ENCODE results near the gene CHTF8.

The CHTF8 gene

DNA sequence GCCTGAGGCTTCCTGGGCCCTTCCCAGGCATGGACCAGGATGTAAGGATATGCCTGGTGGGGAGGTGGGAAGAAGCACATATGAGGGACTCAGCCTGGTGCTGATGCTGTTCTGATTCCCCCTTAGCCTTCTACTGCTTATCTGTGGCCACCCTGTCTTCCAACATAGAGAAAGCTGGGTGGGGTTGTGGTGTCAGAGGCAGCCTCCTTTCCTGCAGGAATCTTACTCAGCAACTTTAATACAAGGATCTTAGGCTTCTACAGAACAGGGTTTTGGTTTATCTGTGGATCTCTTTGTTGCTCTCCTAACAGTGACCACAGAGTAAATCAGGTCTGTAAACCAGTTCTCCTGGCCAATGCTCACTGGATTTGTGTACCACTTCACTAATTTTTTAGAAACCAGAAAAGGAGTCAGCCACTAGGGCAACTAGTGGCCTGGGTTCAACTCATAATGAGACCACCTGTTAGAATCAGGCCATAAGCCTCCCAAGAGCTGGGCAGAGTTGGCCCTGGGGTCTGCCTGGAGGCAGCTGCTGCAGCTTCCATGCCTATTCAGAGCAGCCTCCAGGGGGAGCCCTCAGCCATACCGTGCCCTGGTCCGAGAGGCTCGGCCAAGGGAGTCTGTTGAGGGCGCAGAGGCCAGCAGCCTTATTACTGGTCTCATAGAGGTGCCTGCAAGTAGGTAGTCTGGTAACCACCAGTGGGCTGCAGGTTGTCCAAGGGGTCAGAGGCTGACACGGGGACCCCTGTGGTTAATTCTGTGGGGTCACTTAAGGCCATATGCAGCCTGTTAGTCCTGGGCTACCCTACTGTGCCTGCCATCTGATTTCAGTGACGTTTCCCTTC lies 19.9 kb downstream of the CHTF8 start:
- peak; percentile 72 for DNase-seq (ENCODE audit: low spot score)

DNA sequence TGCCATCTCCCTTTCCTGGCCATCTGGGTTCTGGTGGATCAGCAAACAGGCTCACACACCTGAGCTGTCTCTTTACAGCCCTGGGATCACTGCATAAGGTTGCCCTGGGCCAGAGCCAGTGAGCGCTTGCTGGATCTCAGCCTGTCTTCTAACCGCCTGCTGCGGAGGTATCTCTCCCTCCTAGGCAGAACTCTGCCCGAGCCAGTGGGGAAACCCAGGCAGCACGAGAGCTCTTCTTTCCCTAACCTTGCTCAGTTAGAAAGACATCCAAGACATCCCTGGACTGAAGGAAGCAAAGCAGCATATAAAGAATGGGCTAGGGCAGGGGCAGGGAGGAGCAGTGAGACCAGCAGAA lies 20.5 kb downstream of the CHTF8 start:
- no peak for DNase-seq (ENCODE audit: low spot score)

DNA sequence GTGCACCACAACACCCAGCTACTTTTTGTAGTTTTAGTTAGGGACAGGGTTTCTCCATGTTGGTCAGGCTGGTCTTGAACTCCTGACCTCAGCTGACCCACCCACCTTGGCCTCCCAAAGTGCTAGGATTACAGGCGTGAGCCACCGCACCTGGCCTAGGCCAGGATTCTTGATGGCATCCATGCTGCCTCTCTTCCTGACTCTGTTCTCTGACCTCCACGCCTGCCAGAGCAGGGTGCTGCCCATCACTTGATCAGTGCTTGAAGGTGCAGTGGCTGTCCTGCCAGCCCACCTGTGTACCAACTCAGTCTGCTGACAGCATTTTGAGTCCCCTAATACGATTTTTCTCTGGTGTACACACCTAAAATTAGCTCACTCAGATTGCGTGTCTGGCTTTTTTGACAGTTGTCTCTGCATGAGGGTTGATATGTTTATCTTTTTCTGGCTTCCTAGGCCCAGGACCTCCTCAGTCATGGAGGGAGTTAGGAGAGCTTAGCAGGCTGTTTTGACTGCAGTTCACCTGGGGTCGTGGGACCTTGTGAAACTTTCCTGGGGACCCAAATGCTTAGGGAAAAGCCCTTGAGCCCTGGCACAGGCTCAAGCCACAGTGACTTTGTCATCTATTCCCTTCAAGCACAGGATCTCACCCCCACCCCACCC lies 21.0 kb downstream of the CHTF8 start:
- DNase-seq (ENCODE audit: low spot score): no peak

DNA sequence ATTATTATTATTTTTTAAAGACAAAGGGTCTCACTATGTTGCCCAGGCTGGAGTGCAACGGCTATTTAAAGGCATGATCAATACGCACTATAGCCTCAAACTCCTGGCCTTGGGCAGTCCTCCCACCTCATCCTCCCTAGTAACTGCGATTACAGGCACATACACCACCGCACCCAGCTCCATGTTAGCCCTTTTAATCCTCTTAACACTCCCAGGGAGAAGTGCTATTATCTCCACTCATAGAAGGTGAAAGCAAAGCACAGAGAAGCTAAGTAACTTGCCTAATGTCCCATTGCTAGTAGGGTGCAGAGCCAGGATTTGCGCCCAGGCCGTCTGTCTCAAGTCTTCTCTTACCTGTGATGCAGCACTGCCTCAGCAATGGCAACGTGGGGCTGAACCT lies 22.0 kb downstream of the CHTF8 start:
- DNase-seq (ENCODE audit: low spot score): no peak

DNA sequence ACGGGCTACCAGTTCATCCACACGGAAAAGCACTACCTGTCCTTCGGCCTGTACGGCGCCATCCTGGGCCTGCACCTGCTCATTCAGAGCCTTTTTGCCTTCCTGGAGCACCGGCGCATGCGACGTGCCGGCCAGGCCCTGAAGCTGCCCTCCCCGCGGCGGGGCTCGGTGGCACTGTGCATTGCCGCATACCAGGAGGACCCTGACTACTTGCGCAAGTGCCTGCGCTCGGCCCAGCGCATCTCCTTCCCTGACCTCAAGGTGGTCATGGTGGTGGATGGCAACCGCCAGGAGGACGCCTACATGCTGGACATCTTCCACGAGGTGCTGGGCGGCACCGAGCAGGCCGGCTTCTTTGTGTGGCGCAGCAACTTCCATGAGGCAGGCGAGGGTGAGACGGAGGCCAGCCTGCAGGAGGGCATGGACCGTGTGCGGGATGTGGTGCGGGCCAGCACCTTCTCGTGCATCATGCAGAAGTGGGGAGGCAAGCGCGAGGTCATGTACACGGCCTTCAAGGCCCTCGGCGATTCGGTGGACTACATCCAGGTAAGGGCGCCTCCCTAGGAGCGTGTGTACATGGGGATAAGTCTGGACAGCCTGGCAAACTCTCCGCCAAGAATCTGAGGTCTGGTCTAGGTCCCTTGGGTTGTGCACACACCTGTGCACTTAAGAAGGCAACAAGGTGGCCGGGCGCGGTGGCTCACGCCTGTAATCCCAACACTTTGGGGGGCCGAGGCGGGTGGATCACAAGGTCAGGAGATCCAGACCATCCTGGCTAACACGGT lies 22.7 kb downstream of the CHTF8 start:
- no peak for DNase-seq (ENCODE audit: low spot score)

DNA sequence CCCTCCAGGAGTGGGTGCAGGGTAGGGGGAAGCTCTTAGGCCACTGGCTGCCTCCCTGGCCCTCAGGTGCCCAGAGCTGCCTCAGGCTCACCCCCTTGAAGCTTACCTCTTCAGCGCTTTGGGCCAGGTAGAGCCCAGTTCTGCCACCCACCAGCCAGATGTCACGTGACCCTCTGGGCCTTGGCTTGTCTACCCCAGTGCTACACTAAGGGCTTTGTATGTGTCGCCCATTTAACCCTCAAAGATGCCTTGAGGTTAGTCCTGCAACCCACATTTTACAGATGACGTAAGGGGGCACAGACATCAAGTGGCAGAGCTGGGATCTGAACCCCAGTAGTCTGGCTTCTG lies 23.5 kb downstream of the CHTF8 start:
- DNase-seq (ENCODE audit: low spot score): no peak

DNA sequence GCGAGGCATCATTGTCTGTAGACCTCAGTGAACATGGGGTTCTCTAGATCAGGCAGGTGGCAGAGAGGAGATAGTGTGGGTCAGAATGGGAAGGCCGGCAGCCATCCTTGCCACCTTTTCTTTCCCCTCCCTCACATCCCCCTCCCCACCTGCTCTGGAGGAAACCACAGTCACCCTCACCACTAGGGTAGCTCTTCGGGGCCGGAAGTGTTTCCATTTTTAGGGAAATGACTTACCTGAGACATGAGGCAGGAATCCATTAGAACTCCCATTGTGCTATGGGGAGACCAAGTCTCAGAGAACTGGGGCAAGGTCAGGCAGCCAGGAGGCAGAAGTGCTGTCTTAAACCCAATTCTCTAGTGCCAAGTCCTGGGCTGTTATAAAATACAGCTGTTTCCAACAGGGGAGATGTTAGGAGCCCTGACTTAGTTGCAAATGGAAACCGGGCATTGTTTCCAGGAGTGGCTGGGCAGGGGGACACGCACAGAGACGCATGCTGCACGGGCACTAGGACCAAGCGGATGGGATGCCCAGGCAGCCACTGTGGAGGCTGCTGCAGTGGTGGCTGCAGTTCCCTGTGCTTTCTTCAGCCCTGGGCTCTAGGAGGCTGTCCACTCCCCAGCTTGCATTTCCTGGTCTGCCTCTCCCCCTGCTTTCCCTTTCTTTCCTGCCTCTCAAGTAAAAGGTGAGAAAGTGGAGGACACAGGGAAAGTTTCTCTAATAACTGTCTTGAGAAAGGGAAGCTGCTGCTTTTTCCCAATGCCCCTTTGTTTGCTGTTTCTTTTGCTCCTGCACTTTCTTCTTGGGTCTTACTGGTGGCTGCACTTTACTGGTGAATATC lies 24.1 kb downstream of the CHTF8 start:
- no peak for DNase-seq (ENCODE audit: low spot score)

DNA sequence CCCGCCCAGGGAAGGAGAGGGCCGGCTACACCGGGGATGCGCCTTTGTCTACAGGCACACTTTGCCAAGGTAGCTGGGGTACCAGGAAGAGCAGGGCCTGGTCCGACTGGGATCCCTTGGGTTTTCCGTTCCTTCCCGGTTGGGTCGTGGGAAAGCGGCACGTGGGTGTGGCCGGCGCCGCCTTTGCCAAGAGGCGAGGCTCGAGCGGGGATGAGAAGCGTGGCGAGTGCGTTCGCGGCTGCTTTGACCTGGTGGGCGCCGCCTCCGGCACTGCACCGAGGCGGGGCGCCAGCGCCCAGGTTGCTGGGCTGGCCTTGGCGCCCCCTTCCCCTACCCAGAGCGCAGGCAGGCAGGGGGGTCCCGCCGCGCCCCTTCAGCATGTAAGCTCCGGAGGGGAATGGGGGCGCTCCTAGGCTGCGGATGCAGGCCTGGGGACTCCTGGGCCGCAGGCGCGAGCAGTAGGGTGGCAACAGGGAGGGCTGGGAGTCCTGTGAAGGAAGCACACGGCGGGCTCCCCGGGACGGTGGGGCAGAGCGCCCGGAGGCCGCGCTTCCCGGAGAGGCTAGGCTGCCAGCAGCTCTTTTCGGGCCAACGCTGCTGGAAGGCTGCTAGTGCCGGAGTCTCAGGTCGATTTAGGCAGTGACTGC lies 24.9 kb downstream of the CHTF8 start:
- peak; percentile 44 for DNase-seq (ENCODE audit: low spot score)

DNA sequence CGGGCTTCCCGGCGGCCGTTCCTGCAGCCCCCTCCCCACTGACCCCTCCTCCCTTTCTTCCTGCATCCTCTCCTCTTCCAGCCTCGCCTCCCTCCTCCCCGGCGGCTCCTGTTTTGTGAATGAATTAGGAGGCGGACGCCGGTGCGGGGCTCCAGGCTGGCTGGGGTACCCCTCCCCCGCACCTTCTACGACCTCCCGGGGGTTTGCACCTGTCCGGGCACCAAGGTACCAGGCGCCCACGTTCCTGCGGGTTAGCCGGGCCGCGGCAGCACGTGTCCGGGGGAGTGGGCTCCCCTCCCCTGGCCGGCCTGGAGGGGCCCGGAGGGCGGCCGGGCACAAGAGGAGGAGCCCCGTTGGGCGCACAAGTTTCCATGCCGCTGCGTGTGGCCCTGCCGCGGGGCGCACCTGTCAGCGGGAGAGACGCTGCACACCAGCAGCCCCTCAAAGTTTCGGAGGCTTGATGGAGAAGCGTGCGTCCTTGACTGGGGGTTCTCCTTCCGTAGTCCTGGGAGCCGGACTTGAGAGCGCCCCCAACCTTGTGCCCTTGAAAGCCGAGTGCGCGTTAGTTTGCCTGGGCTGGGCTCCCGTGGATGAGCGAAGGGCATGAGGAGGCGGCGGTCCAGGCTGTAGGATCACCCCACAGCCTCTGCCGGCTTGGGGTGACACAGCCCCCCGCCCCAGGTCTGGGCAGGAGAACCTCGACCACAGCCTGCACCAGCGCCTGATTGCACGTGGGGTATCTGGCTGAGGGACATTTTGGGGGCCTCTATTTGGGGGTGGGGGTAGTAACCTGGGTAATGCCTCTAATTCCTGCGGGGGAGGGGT lies 25.7 kb downstream of the CHTF8 start:
- no peak for DNase-seq (ENCODE audit: low spot score)

DNA sequence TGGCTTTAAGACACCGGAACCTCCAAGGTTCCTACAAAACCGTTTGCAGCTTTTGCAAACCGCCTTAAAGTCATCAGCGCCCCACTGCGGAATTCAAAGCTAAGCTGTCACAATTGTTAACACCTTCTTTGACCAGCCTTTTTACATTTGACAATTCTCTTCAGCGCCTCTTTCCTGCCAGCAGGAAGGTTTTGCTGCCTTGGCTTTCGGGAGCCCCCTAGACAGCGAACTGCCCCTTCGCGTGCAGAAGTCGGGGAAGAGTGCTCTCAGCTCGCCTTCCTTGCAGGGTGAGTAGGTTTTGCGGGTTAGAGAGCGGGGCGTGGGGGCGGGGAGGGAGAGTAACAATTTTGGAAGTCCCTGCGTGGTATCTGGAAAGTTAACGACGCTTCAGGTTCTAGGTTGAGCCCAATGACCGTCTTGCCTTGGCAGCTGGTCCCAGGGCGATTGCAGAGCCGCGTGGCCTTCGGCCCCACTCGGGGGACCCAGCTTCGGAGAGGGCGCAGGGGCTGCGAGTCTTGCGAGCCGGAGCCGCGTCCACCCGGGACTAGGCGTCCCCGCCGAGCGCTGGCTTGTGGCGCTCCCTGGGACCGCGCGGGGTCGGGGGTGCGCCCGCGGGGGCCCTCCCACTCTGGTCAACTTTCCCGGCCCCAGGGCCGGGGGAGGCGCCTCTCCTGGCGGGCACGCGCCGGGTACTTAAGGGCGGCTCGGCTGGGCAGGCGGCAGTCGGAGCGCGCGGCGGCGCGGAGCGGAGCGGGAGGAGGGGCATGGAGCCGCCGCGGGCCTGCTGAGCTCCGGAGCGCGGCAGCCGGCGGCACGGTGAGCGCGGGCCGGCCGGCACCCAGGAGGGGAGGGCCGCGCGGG lies 26.7 kb downstream of the CHTF8 start, which contains the start of gene HAS3:
HAS3 (plus strand) TSS at position 153 of the 861 bp plus-strand sequence. CDS start 3,743 bp downstream, outside the sequence.
- peak; percentile 66 for DNase-seq (ENCODE audit: low spot score)

DNA sequence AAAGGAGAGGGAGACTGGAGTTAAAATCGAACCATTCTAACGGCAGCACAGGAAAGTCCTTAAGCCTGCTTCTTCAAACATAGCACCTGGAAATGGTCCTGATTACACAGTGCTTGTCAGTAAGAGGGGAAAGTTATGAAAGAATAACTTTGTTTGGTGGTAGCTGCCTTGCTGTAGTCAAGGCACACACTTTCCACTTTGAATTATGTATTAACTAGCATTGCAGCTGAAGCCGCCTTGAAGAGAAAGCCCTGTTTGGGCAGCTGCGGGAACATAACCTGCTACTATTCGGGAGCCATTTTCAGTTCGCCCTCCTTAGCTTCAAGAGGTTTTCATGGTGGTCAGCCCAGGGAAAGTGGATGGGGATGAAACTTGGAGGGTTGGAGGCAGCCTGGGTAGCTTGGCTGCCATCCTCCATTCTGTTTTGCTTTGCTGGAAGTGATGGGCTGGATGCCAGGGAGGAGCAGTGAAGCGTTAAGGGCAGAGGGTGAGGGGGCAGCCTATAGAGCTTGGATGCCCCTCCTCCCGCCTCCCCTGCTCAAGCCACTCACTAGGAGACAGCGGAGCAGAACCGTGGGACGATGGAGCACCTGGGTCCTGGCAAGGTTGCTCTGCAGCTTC lies 32.2 kb downstream of the CHTF8 start:
- DNase-seq (ENCODE audit: low spot score): no peak

DNA sequence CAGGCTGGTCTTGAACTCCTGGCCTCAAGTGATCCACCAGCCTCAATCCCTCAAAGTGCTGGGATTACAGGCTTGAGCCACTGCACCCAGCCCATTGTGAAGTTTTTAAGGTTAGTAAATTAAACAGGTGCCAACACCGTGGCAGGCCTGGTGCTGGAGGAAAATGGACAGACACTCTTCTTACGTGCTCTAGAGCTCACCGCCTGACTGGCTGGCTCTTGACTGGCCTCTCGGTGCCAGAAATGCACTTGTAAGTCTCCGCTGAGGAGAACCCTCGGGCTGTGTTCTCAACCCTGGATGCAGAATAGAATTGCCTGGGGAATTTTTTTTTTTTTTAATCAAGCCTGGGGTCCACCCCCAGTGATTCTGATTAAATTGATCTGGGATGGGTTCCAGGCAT lies 37.2 kb downstream of the CHTF8 start:
- DNase-seq (ENCODE audit: low spot score): no peak

DNA sequence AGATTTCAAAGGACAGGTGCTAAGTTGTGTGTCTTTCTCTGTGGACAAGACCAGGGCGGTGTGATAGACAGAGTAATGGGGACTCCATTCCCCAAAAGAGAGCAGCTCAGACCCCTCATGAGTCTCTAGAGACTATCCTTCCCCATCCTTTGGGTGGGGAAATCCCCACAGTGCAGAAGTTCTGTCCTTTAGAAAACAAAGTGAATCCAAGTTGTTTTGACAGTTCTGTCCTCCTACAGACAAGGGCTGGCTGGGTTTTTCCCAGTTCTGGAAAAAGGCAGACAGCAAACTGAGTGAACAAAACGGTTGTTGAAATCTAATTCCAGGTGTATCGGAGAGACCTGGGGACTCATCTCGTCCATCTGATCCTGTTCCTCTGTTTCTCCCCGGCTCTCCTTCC lies 37.9 kb downstream of the CHTF8 start:
- no peak for DNase-seq (ENCODE audit: low spot score)

DNA sequence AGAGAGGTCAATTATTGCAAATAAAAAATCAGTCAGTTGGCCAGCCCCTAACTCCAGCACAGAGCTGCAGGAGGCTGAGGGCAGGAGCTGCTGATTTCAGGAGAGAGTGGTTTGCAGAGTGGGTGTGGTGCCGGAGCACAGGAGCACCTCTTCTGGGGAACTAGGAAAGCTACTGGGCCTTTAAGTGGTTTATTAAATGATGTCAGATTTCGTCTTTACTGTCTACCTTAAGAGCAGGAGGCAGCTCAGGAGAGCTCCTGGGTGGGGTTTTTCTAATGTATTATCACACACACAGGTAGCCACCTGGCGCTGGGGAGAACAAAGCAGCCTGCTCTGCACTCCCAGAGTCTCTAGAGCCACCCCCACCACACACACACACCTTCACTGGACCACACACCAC lies 38.4 kb downstream of the CHTF8 start:
- no peak for DNase-seq (ENCODE audit: low spot score)

DNA sequence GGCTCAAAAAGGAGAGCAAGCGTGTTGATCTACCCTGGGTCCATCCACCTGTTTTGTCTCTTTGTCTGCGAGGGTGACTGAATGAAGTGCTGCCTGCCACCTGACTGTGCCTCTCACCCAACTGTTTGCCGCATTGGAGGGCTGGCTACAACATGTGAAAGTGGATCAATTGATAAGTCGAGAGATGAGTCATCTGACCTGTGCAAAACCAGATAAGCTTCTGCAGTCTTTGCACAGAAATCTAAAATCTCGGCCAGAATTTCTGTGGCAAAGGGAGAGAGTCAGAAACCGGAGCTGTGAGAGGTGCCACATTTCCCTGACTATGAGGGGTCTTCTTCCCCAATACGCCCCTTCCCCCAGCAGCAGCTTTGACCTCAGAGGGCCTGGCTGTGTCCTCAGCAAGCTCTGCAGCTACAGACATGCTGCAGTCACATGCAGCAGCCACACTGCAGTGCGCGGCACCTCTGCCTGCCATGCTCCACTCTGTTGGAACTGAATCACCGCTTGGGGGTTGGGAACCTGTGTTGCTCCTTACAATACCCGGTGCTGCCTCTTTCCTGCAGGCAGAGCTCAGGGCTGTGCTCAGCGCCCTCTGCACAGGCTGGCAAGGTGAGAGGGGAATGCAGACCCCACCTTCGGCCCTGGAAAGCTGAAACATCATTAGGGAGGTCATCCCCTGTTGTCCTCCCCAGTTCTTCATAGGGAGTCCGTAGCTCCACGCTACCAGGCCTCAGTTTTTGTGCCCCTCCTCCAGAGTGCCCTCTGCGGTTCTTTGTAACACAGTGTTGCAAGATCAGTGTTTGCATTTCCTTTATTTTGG lies 43.1 kb downstream of the CHTF8 start:
- no peak for DNase-seq (ENCODE audit: low spot score)

DNA sequence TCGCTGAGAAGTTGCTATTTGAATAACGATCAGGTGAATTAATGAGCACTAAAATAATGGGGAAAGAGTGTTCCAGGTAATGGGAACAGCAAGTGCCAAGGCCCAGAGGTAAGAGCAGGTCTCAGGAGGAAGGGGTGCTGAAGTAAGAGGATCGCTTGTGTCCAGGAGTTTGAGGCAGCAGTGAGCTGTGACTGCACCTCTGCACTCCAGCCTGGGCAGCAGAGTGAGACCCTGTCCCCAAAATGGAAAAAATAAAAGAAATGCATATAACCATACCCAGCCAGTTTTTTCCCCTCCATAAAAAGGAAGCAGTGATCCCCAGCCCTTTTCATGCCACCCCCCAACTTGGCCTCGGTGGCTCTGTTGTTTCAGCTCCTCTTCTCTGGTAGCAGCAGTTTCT lies 43.7 kb downstream of the CHTF8 start:
- DNase-seq (ENCODE audit: low spot score): no peak

DNA sequence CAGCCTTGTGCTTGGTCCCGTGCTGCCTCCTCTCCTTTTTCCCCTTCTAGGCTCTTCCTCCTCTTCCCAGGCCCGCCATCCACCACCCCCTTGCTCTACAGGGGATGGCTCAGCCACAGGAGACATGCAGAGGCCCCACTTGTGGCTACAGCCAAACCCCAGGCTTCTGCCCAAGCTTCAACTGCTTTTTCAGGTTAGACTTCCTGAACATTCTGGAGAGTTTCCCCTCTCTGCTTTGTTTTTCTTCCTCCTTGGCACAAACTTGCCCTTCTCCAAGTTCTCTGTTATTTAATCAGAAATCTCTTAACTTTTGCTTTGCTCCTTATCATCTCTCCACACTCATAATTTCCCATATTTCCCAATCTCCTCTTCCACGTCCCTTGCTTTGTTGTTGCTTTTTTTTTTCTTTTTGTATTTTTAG lies 45.2 kb downstream of the CHTF8 start:
- no peak for DNase-seq (ENCODE audit: low spot score)

DNA sequence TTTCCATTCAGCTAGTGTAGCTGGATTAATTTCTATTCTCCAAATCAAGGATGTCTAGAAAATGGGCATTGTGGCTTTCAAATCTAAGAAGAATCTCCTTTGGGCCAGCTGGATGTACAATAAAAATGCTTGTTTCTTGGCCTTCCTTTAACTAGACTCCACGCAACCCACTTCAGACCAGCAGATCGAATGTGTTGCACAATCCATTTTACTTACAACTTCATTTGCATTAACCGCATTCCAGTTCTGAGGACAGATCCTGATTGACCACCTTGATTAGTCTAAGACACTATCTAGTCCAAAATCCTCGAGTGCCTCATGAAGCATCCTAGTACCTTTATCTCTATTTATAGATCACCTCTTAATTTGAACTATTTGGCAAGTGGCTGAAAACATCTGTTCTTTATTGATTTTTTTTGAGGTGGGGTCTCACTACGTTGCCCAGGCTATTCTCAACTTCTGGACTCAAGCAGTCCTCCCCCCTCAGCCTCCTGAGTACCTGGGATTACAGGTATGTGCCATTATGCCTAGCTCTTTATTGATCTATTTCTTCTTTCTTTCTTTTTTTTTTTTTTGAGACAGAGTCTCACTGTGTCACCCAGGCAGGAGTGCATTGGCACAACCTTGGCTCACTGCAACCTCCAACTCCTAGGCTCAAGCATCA lies 47.2 kb downstream of the CHTF8 start:
- no peak for DNase-seq (ENCODE audit: low spot score)

Measured in AG08395 (cell line).